Stomach (tissue), 4 donors: ENCODE results near the gene RAB31.

Source experiments
- POLR2A ChIP-seq, 4 donors: fragments of 450-650 bp; IDR thresholded peaks; one replicate each; pipeline ENCODE4 v1.6.1; 2016; ENCODE audit warnings: antibody characterized with exemption in 4 of 4, control low read depth in 2 of 4, mild to moderate bottlenecking in 1 of 4, moderate library complexity in 1 of 4
- TF ChIP-seq, protein P1 (sequence below), 7 experiments: fragments of 450-650 bp in 4 of 7; fragments of 200-600 bp in 3 of 7; sonication (generic) in 3 of 7; IDR thresholded peaks; one replicate each; pipeline ENCODE4 v1.5.1; 2016 to 2019; ENCODE audit warnings: antibody characterized with exemption in 7 of 7, control low read depth in 2 of 7, mild to moderate bottlenecking in 1 of 7

DNA sequence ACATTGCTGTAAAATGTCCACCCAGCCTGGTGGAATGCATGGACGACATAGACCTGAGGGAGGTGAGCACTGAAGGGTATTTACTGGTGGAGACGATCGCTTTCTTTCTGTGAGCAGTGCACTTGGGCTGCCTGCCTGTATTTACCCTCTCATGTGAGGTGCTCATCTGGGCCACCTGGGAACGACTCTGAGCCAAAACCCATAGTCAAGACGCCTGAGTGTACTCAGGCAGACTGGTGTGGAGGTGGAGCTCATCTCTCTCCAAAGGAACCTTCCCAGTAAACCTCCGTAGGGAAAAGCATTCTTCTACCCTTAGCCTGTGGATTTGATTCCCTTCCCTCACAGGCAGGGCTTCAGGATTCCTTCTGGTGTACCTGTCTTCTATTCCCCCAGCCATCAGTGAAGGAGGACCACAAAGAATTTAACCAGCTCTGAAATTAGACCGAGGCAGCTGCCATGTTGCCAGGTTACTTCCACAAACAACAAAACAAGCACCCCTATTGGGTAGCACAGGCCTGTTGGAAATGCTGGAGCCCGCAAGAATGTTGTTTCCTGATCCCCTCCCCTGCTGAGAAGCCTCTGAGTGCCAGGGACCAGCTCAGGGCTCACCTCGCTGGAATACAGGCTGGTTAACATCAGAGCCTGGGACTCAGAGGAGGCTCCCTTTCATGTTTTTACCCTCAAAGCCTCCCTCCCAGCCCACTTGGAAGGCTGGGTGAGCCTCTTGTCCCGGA, 130.2 kb downstream of the RAB31 start:
- TF ChIP-seq POLR2A (IDR thresholded peaks at IDR 0.05), result no peak
- TF ChIP-seq, protein P1, sequence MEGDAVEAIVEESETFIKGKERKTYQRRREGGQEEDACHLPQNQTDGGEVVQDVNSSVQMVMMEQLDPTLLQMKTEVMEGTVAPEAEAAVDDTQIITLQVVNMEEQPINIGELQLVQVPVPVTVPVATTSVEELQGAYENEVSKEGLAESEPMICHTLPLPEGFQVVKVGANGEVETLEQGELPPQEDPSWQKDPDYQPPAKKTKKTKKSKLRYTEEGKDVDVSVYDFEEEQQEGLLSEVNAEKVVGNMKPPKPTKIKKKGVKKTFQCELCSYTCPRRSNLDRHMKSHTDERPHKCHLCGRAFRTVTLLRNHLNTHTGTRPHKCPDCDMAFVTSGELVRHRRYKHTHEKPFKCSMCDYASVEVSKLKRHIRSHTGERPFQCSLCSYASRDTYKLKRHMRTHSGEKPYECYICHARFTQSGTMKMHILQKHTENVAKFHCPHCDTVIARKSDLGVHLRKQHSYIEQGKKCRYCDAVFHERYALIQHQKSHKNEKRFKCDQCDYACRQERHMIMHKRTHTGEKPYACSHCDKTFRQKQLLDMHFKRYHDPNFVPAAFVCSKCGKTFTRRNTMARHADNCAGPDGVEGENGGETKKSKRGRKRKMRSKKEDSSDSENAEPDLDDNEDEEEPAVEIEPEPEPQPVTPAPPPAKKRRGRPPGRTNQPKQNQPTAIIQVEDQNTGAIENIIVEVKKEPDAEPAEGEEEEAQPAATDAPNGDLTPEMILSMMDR (IDR thresholded peaks at IDR 0.05), result no peak
